HL-60/S4 (cell line): Measurements from ENCODE around the gene ZNF132.
"Not testable (repeated sequence)": the region's sequence is repeated elsewhere in the genome, so short reads cannot be mapped to it uniquely, and the experiment has no call there.

Experiments
- in situ Hi-C: fragments of 300-500 bp; cut with MboI; formaldehyde crosslinking; loops from 2 replicates; pipeline ENCODE4 v1.14.3; 2022; ENCODE audit warnings: low sequenced_read_pairs

The ZNF132 gene

GRCh38 chr19:58408152-58409009 lies 31.6 kb downstream of the ZNF132 start, which contains the start of gene ZNF584:
Gene ZNF584 (plus strand): TSS chr19:58408649. CDS start chr19:58409148, 499 bp downstream.
- in situ Hi-C loops: no loop called here

GRCh38 chr19:58407658-58408151 lies 32.2 kb downstream of the ZNF132 start:
- in situ Hi-C loops: no loop called here

GRCh38 chr19:58406818-58407657 lies 32.9 kb downstream of the ZNF132 start:
- in situ Hi-C loops: no loop called here

- in situ Hi-C loops: not testable (repeated sequence)
These were observed 36.0 kb downstream of the ZNF132 start for GRCh38 chr19:58403920-58404478.

GRCh38 chr19:58401840-58402421 lies 38.0 kb downstream of the ZNF132 start:
- in situ Hi-C loops: no loop called here

GRCh38 chr19:58400916-58401839 lies 38.8 kb downstream of the ZNF132 start:
- in situ Hi-C loops: no loop called here

GRCh38 chr19:58400316-58400915 lies 39.5 kb downstream of the ZNF132 start:
- in situ Hi-C loops: no loop called here

- in situ Hi-C loops: no loop called here
These were observed 40.0 kb downstream of the ZNF132 start for GRCh38 chr19:58399903-58400302.

- in situ Hi-C loops: no loop called here
These were observed 41.4 kb downstream of the ZNF132 start for GRCh38 chr19:58398545-58398944.

- in situ Hi-C loops: no loop called here
These were observed 41.9 kb downstream of the ZNF132 start for GRCh38 chr19:58398087-58398486.

GRCh38 chr19:58397533-58398037 lies 42.4 kb downstream of the ZNF132 start:
- in situ Hi-C loops: no loop called here

GRCh38 chr19:58396691-58397532 lies 43.0 kb downstream of the ZNF132 start:
- in situ Hi-C loops: no loop called here

GRCh38 chr19:58395979-58396627 lies 43.9 kb downstream of the ZNF132 start:
- in situ Hi-C loops: no loop called here

- in situ Hi-C loops: no loop called here
These were observed 44.6 kb downstream of the ZNF132 start, which contains the start of gene RNF225 for GRCh38 chr19:58395220-58395978. Gene RNF225 (plus strand): TSS chr19:58395656. CDS start chr19:58396090, 434 bp downstream.

GRCh38 chr19:58394821-58395219 lies 45.1 kb downstream of the ZNF132 start:
- in situ Hi-C loops: no loop called here

- in situ Hi-C loops: no loop called here
These were observed 46.3 kb downstream of the ZNF132 start for GRCh38 chr19:58393725-58394033.
